ENCODE measurements around the gene SBNO1. TPM values are rescaled to one million over a fixed set of nuclear protein-coding genes. Genes with fewer than 3 reads are reported as not detected.

The SBNO1 gene
- total and polyA plus RNA-seq, 2 donors (not counting 3 experiments of a cell fraction or from before 2014, with no cell fraction given), result 4.8 to 34.2 TPM

- Histone ChIP-seq H3K79me2 (ENCODE audit: control insufficient read depth, insufficient read depth, low read length) (peaks cover 21% of the 10 kb centered on the region), H3K4me1 (ENCODE audit: control insufficient read depth, extremely low read depth, insufficient read depth, low read length) (no peaks in the 10 kb centered on the region), H3K36me3 (ENCODE audit: control insufficient read depth in 2 of 2, extremely low read depth in 1 of 2, insufficient read depth in 2 of 2, low read length in 2 of 2) (peaks cover 36 to 42% of the 10 kb centered on the region in 2 experiments), H3K9ac (replicated peaks; ENCODE audit: extremely low read depth, insufficient read depth, low read length) (no peak overlapping the region), H3K9me3 (replicated peaks; ENCODE audit: control insufficient read depth, insufficient read depth, low read length) (no peaks in the 10 kb centered on the region), H4K20me1 (replicated peaks; ENCODE audit: control insufficient read depth, extremely low read depth, insufficient read depth, low read length) (no peaks in the 10 kb centered on the region), H3K27me3 (ENCODE audit: control insufficient read depth in 2 of 2, insufficient read depth in 2 of 2, low read length in 2 of 2) (no peaks in the 10 kb centered on the region), H3K4me2 (ENCODE audit: insufficient read depth, low read length) (no peak overlapping the region), H3K4me3 (replicated peaks in 1 of 3; ENCODE audit: insufficient read depth in 1 of 3, low read depth in 1 of 3, low read length in 3 of 3) (no peak overlapping the region), H2AFZ (ENCODE audit: low read depth, low read length) (no peak overlapping the region), H3K9me1 (replicated peaks; ENCODE audit: control insufficient read depth, extremely low read depth, insufficient read depth, low read length) (no peaks in the 10 kb centered on the region), H3K27ac (ENCODE audit: insufficient read depth, low read depth, low read length) (no peak overlapping the region)
- no peak for TF ChIP-seq POLR2A (IDR thresholded peaks at IDR 0.05; ENCODE audit: low read depth, low read length)
- no TSS peak for BruUV-seq (replicated peaks)
- dilution Hi-C loops (cut with MboI; ENCODE audit: extremely low pct_ligation_motif_present, low sequenced_read_pairs), result no loop called here
- intact Hi-C loops (cut with micrococcal nuclease), result no loop called here
- FAIRE-seq, result no peak
- CTCF ChIA-PET, result interaction anchor here (1.2 kb wide), 1 partner anchor 8 kb away, joined by 3 read pairs; no protein-coding TSS in a partner anchor
- DNase-seq (ENCODE audit: low read depth, low spot score), result no peak
- POLR2A ChIA-PET, result no interaction called here
These were observed 104.6 kb downstream of the SBNO1 start for GRCh38 chr12:123260081-123260480.

GRCh38 chr12:123258593-123258992 lies 106.1 kb downstream of the SBNO1 start:
- Histone ChIP-seq H3K4me2 (ENCODE audit: insufficient read depth, low read length) (no peak overlapping the region), H3K27me3 (ENCODE audit: control insufficient read depth in 2 of 2, insufficient read depth in 2 of 2, low read length in 2 of 2) (no peaks in the 10 kb centered on the region), H3K9me3 (replicated peaks; ENCODE audit: control insufficient read depth, insufficient read depth, low read length) (no peaks in the 10 kb centered on the region), H3K36me3 (ENCODE audit: control insufficient read depth in 2 of 2, extremely low read depth in 1 of 2, insufficient read depth in 2 of 2, low read length in 2 of 2) (peaks cover 40 to 42% of the 10 kb centered on the region in 2 experiments), H3K27ac (ENCODE audit: insufficient read depth, low read depth, low read length) (no peak overlapping the region), H2AFZ (ENCODE audit: low read depth, low read length) (no peak overlapping the region), H3K9ac (replicated peaks; ENCODE audit: extremely low read depth, insufficient read depth, low read length) (no peak overlapping the region), H4K20me1 (replicated peaks; ENCODE audit: control insufficient read depth, extremely low read depth, insufficient read depth, low read length) (no peaks in the 10 kb centered on the region), H3K4me3 (replicated peaks in 1 of 3; ENCODE audit: insufficient read depth in 1 of 3, low read depth in 1 of 3, low read length in 3 of 3) (no peak overlapping the region), H3K4me1 (ENCODE audit: control insufficient read depth, extremely low read depth, insufficient read depth, low read length) (no peaks in the 10 kb centered on the region), H3K79me2 (ENCODE audit: control insufficient read depth, insufficient read depth, low read length) (peaks cover 16% of the 10 kb centered on the region), H3K9me1 (replicated peaks; ENCODE audit: control insufficient read depth, extremely low read depth, insufficient read depth, low read length) (no peaks in the 10 kb centered on the region)
- POLR2A ChIA-PET, result no interaction called here
- CTCF ChIA-PET, result interaction anchor here (1.0 to 1.2 kb wide), 2 partner anchors 10 to 45 kb away, joined by 3 to 4 read pairs; no protein-coding TSS in a partner anchor
- FAIRE-seq (no peak), DNase-seq (ENCODE audit: low read depth, low spot score) (no peak)
- BruUV-seq (replicated peaks), result no TSS peak
- dilution Hi-C loops (cut with MboI; ENCODE audit: extremely low pct_ligation_motif_present, low sequenced_read_pairs), result no loop called here
- intact Hi-C loops (cut with micrococcal nuclease), result no loop called here
- TF ChIP-seq FOS (IDR thresholded peaks at IDR 0.05; ENCODE audit: borderline replicate concordance, insufficient read depth, low read length), result no peak
- TF ChIP-seq EZH2 (IDR thresholded peaks at IDR 0.05; ENCODE audit: borderline replicate concordance, low read depth, low read length, severe bottlenecking), result no peak
- no peak for TF ChIP-seq POLR2A (IDR thresholded peaks at IDR 0.05; ENCODE audit: low read depth, low read length)
- no peak for TF ChIP-seq MAX (IDR thresholded peaks at IDR 0.05; ENCODE audit: insufficient read depth, insufficient read length)
- no peak for TF ChIP-seq CTCF (IDR thresholded peaks at IDR 0.05; ENCODE audit: extremely low read depth in 1 of 2, insufficient read depth in 1 of 2, low read depth in 1 of 2, low read length in 2 of 2)
- no peak for TF ChIP-seq GATA2 (IDR thresholded peaks at IDR 0.05; ENCODE audit: insufficient read depth, insufficient read length, low read depth, low read length)
- TF ChIP-seq POLR2AphosphoS5 (IDR thresholded peaks at IDR 0.05; ENCODE audit: insufficient read depth, low read depth, low read length), result no peak
- TF ChIP-seq MYC (IDR thresholded peaks at IDR 0.05; ENCODE audit: low read depth, low read length), result no peak
- TF ChIP-seq JUN (IDR thresholded peaks at IDR 0.05; ENCODE audit: borderline replicate concordance, insufficient read depth, insufficient read length, low read depth), result no peak
